Measurements from ENCODE around the gene NFAT5.
"Not testable (repeated sequence)": the region's sequence is repeated elsewhere in the genome, so short reads cannot be mapped to it uniquely, and the experiment has no call there.

The NFAT5 gene

GRCh38 chr16:69537706-69538080 lies 28.1 kb upstream of the NFAT5 start:
- TF ChIP-seq, protein P1, sequence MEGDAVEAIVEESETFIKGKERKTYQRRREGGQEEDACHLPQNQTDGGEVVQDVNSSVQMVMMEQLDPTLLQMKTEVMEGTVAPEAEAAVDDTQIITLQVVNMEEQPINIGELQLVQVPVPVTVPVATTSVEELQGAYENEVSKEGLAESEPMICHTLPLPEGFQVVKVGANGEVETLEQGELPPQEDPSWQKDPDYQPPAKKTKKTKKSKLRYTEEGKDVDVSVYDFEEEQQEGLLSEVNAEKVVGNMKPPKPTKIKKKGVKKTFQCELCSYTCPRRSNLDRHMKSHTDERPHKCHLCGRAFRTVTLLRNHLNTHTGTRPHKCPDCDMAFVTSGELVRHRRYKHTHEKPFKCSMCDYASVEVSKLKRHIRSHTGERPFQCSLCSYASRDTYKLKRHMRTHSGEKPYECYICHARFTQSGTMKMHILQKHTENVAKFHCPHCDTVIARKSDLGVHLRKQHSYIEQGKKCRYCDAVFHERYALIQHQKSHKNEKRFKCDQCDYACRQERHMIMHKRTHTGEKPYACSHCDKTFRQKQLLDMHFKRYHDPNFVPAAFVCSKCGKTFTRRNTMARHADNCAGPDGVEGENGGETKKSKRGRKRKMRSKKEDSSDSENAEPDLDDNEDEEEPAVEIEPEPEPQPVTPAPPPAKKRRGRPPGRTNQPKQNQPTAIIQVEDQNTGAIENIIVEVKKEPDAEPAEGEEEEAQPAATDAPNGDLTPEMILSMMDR (IDR thresholded peaks at IDR 0.05; ENCODE audit: extremely low read depth, missing control alignments) = no peak

GRCh38 chr16:69538808-69539207 lies 27.0 kb upstream of the NFAT5 start:
- TF ChIP-seq, protein P1 (IDR thresholded peaks at IDR 0.05; ENCODE audit: extremely low read depth, missing control alignments) = no peak
- DNase-seq (ENCODE audit: low spot score) = no peak

More at GRCh38 chr16:69537706-69538080, 28.1 kb upstream of the NFAT5 start:
- DNase-seq (ENCODE audit: low spot score) = no peak

DNA sequence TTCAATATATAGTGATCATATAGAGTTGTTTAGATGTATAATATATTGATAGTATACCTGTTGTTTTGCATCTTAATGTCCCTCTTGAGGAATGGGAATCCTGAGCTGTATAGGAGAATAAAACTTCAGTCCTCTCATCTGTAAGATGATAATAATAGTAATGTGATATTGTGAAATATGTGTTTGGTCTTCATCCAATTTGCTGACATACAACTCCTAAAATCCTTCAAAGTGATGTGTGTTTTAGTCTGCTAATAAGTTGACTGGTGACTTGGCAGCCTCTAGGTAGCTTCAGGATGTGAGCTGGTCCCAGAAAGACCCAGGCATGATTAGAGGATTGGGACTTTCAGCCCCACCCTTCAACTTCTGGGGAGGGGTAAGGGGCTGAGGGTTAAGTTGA lies 22.8 kb upstream of the NFAT5 start:
- TF ChIP-seq, protein P1 (IDR thresholded peaks at IDR 0.05; ENCODE audit: extremely low read depth, missing control alignments) = no peak
- DNase-seq (ENCODE audit: low spot score) = no peak

GRCh38 chr16:69544088-69544487 lies 21.7 kb upstream of the NFAT5 start:
- no peak for DNase-seq (ENCODE audit: low spot score)
- TF ChIP-seq, protein P1 (IDR thresholded peaks at IDR 0.05; ENCODE audit: extremely low read depth, missing control alignments) = no peak

DNA sequence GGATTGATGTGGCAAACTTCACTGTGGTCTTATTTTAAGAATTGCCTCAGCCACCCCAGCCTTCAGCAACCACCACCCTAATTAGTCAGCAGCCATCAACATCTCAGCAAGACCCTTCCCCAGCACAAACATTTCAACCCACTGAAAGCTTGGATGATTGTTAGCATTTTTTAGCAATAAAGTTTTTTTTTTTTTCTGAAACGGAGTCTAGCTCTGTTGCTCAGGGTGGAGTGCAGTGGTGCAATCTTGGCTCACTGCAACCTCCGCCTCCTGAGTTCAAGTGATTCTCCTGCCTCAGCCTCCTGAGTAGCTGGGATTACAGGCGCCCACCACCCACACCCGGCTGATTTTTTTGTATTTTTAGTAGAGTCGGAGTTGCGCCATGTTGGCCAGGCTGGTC lies 19.1 kb upstream of the NFAT5 start:
- not testable (repeated sequence) for DNase-seq (ENCODE audit: low spot score)

- DNase-seq (ENCODE audit: low spot score) = no peak
- TF ChIP-seq, protein P1 (IDR thresholded peaks at IDR 0.05; ENCODE audit: extremely low read depth, missing control alignments) = no peak
Measured at GRCh38 chr16:69553332-69553731, 12.4 kb upstream of the NFAT5 start.

GRCh38 chr16:69554495-69554894 lies 11.3 kb upstream of the NFAT5 start:
- no peak for DNase-seq (ENCODE audit: low spot score)
- TF ChIP-seq, protein P1 (IDR thresholded peaks at IDR 0.05; ENCODE audit: extremely low read depth, missing control alignments) = no peak

GRCh38 chr16:69555437-69555836 lies 10.3 kb upstream of the NFAT5 start:
- TF ChIP-seq, protein P1 (IDR thresholded peaks at IDR 0.05; ENCODE audit: extremely low read depth, missing control alignments) = no peak
- no peak for DNase-seq (ENCODE audit: low spot score)
